ENCODE measurements around the gene EFNB2. TPM values are rescaled to one million over a fixed set of nuclear protein-coding genes. Genes with fewer than 3 reads are reported as not detected.

EFNB2 gene
- total RNA-seq, 2 experiments from 2014 or later: 0.25 to 0.51 TPM

DNA sequence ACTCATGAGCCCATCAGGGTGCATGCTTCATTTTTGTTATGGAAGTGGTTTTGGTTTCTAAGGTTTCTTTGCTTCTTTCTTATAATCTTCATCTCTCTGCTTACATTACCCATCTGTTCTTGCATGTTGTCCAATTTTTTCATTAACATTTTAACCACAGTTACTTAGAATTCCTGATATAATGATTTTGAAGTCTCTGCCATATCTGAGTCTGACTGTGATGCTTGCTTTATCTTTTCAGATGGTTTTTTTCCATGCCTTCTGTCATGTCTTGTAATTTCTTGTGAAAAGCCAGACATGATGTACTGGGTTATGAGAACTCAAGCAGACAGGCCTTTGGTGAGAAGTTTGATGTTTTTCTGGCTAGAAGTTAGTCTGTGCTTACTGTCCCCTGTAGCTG, 40.4 kb upstream of the EFNB2 start:
- CTCF ChIA-PET (ENCODE audit: unreplicated experiment): no interaction called here
- no peaks in the 10 kb centered on the region for H3K9me2 ChIP-seq (ENCODE audit: insufficient read depth, low read length)
- H3K4me2 ChIP-seq (ENCODE audit: low read length): no peak overlapping the region
- H3K79me2 ChIP-seq (ENCODE audit: insufficient read depth, low read depth, low read length): no peaks in the 10 kb centered on the region
- DNase-seq (ENCODE audit: low spot score): no peak
- no peak overlapping the region for H3K27ac ChIP-seq (ENCODE audit: low read depth, low read length, poor library complexity, severe bottlenecking)
- no peaks in the 10 kb centered on the region for H4K20me1 ChIP-seq (ENCODE audit: insufficient read depth, low read length)
- no peak overlapping the region for H3K4me3 ChIP-seq (ENCODE audit: low read depth, low read length, poor library complexity, severe bottlenecking)
- H3K9me3 ChIP-seq (ENCODE audit: low read length): no peaks in the 10 kb centered on the region
- BruUV-seq (replicated peaks): no TSS peak
- no peaks in the 10 kb centered on the region for H3K4me1 ChIP-seq (ENCODE audit: insufficient read depth, low read length, poor library complexity, severe bottlenecking)
- intact Hi-C loops (cut with micrococcal nuclease; ENCODE audit: unreplicated experiment): no loop called here
- POLR2A ChIA-PET: no interaction called here
- TF ChIP-seq, protein P1, sequence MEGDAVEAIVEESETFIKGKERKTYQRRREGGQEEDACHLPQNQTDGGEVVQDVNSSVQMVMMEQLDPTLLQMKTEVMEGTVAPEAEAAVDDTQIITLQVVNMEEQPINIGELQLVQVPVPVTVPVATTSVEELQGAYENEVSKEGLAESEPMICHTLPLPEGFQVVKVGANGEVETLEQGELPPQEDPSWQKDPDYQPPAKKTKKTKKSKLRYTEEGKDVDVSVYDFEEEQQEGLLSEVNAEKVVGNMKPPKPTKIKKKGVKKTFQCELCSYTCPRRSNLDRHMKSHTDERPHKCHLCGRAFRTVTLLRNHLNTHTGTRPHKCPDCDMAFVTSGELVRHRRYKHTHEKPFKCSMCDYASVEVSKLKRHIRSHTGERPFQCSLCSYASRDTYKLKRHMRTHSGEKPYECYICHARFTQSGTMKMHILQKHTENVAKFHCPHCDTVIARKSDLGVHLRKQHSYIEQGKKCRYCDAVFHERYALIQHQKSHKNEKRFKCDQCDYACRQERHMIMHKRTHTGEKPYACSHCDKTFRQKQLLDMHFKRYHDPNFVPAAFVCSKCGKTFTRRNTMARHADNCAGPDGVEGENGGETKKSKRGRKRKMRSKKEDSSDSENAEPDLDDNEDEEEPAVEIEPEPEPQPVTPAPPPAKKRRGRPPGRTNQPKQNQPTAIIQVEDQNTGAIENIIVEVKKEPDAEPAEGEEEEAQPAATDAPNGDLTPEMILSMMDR (conservative IDR thresholded peaks at IDR 0.05; ENCODE audit: low read length): no peak
- no peak for TF ChIP-seq EZH2phosphoT487 (IDR thresholded peaks at IDR 0.05; ENCODE audit: borderline replicate concordance, low read depth, low read length)
- no peak overlapping the region for H2AFZ ChIP-seq (ENCODE audit: low read length)
- H3K36me3 ChIP-seq (ENCODE audit: insufficient read depth, low read length): no peaks in the 10 kb centered on the region

DNA sequence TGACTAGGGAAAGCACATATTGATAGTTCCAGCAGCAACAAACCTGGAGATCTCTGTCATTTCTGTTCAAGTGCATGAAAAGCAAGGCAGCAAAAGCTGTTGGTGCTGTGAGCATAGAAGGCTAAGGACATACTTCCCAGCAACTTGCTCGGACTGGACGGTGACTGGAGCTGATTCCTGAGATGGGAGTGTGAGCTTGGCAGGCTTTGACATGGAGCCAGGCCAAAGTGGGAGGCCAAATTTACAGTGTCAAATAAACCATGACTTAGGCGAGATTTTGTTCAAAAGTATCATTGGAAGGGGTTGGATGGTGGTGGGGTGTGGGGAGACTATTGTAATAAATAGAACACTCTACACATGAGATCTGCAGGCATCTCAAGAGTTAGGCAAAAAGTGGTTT, 38.4 kb upstream of the EFNB2 start:
- no peaks in the 10 kb centered on the region for H3K9me2 ChIP-seq (ENCODE audit: insufficient read depth, low read length)
- peaks cover 3% of the 10 kb centered on the region for H3K4me1 ChIP-seq (ENCODE audit: insufficient read depth, low read length, poor library complexity, severe bottlenecking)
- BruUV-seq (replicated peaks): no TSS peak
- H3K4me2 ChIP-seq (ENCODE audit: low read length): no peak overlapping the region
- H3K36me3 ChIP-seq (ENCODE audit: insufficient read depth, low read length): no peaks in the 10 kb centered on the region; the same call in 1 of the 2 replicates
- H3K79me2 ChIP-seq (ENCODE audit: insufficient read depth, low read depth, low read length): no peaks in the 10 kb centered on the region
- H3K9me3 ChIP-seq (ENCODE audit: low read length): no peaks in the 10 kb centered on the region; the same call in 1 of the 2 replicates
- no peak for DNase-seq (ENCODE audit: low spot score)
- intact Hi-C loops (cut with micrococcal nuclease; ENCODE audit: unreplicated experiment): no loop called here
- POLR2A ChIA-PET: no interaction called here
- TF ChIP-seq, protein P1 (conservative IDR thresholded peaks at IDR 0.05; ENCODE audit: low read length): no peak
- no peak for TF ChIP-seq EZH2phosphoT487 (IDR thresholded peaks at IDR 0.05; ENCODE audit: borderline replicate concordance, low read depth, low read length)
- no peak overlapping the region for H3K27ac ChIP-seq (ENCODE audit: low read depth, low read length, poor library complexity, severe bottlenecking)
- H3K4me3 ChIP-seq (ENCODE audit: low read depth, low read length, poor library complexity, severe bottlenecking): no peak overlapping the region
- no peaks in the 10 kb centered on the region for H4K20me1 ChIP-seq (ENCODE audit: insufficient read depth, low read length)
- H2AFZ ChIP-seq (ENCODE audit: low read length): no peak overlapping the region
- CTCF ChIA-PET (ENCODE audit: unreplicated experiment): no interaction called here

DNA sequence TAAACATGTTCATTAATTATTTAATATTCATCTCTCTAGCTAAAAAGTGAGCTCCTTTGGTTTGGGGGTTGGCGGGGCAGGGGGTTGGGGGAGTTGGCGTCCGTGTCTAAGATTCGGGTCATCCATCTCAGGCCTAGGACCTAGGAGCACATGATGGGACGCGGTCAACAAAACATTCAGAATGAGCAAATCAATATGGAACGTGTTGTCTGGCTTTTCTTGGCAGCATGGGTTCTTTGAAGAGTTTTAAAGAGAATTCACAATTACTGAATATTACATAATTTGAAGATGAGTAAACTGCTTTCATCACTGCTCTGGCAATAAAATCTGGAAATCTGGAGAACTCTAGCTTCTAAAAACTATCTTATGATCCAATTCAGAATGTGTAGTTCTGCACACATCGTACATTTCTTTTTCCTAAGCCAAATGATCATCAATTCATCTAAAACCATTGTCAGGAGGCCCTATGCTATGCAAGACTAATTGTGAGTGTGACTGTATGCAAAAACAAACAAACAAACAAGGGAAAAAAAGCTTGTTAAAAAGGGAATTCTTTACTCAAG, 37.9 kb upstream of the EFNB2 start:
- intact Hi-C loops (cut with micrococcal nuclease; ENCODE audit: unreplicated experiment): no loop called here
- Histone ChIP-seq H4K20me1 (ENCODE audit: insufficient read depth, low read length) (no peaks in the 10 kb centered on the region), H3K79me2 (ENCODE audit: insufficient read depth, low read depth, low read length) (peaks cover 4% of the 10 kb centered on the region; the same call in 1 of the 2 replicates), H3K9me3 (ENCODE audit: low read length) (no peaks in the 10 kb centered on the region; the same call in 1 of the 2 replicates), H3K27ac (ENCODE audit: low read depth, low read length, poor library complexity, severe bottlenecking) (no peak overlapping the region), H3K36me3 (ENCODE audit: insufficient read depth, low read length) (no peaks in the 10 kb centered on the region; the same call in 1 of the 2 replicates), H3K9me2 (ENCODE audit: insufficient read depth, low read length) (no peaks in the 10 kb centered on the region), H2AFZ (ENCODE audit: low read length) (no peak overlapping the region), H3K4me2 (ENCODE audit: low read length) (no peak overlapping the region), H3K4me1 (ENCODE audit: insufficient read depth, low read length, poor library complexity, severe bottlenecking) (peaks cover 6% of the 10 kb centered on the region), H3K4me3 (ENCODE audit: low read depth, low read length, poor library complexity, severe bottlenecking) (no peak overlapping the region)
- ChIA-PET POLR2A (interaction anchor here (0.6 kb wide), 1 partner anchor 504 kb away, joined by 3 read pairs; no protein-coding TSS in a partner anchor), CTCF (ENCODE audit: unreplicated experiment) (no interaction called here)
- TF ChIP-seq, protein P1 (conservative IDR thresholded peaks at IDR 0.05; ENCODE audit: low read length): no peak
- no peak for TF ChIP-seq EZH2phosphoT487 (IDR thresholded peaks at IDR 0.05; ENCODE audit: borderline replicate concordance, low read depth, low read length)
- BruUV-seq (replicated peaks): no TSS peak
- DNase-seq (ENCODE audit: low spot score): no peak
